ENCODE measurements around the gene ZBTB16.

ZBTB16 gene

DNA sequence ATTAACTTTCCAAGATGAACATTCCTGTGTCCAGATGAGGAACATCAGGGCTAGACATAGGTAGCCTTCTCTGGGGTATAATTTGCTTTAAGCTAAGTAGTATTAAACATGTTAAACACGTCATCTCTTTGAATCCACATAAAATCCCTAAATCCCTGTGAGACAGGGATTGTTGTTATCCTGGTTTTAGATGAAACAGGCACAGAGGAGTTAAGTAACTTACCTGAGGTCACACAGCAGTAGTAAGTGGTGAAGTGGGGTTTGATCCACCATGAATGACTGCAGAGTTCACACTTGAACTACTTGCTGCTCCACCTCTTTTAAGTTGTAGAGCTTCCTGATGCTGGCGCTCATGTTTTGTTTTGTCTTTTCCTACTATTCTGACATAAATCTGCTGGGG is 154.1 kb downstream of the ZBTB16 start:
- DNase-seq: no peak

DNA sequence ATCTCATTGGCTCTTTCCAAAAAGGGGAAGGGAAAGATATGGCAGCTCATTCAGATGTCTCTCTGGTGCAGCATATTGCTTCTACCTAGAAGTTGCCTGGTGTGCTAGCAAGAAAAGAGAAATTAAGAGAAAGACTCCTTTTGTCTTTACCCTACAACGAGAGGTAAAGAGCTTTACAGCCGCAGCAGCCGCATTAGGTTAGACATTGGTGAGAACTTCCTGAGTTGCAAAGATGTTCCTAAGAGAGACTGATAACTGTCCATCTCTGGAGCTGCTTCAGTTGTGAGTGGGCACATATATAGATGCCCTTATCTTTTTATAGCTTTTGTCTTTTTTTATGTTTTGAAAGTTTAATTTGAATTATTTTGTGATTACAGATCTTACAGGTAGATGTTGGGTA is 155.9 kb downstream of the ZBTB16 start:
- DNase-seq: no peak

DNA sequence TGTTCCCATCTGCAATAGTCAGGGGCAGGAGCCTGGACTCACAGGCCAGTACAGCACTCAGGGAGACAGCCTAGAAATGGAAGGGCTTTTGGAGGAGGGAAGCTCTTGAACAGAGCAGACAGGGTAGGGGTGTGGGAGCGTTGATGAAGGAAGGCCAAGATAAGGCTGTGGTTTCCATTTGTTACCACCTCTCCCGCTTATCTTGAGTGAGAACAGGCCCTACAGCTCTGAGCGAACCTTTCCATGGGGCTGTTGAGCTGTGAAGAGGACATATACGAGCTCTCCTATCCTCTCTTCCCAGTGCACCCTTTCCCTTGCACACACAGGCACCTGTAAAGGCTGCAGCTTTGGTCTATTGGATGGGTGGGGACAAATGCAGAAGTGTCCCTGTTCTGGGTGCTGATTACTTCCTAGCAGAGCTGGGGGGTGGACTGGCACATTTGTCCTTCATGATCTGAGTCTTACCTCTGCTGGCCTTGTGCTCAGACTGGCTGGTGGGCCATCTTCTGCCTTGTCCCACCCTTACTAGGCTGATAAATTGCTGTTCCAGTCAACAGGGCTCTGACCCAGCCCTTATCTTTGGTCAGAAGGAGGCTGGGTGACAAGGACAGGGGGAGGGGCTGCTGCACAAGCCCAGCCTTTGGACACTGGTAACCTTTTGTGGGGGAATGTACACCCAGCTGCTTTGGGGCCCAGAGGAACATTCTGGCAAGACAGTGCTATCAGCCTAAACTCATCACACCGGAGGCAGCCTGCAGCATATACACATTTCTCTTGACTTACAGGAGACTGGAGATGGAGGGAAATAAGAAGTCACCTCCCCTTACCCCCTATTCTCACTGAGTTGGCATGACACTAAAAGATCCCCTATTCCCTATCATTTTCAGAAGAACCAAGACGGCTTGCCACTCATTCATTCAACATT is 156.6 kb downstream of the ZBTB16 start:
- no peak for DNase-seq

DNA sequence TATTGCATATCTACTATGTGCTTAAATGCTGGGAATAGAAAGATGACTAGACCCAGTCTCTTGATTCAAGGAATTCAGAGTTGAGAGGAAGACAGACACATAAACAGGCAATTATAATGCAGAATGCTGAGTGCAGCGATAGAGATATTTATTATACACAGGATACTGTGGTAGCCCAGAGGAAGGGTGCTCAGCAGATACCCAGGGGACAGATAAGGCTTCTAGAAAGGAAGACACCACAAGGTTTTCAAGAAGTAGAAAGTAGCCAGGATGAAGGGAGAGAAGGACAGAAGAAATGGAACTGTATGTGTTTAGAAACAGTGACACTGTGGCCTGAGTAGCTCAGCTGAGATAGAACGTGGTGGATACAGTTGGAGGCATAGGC is 157.3 kb downstream of the ZBTB16 start:
- no peak for DNase-seq

DNA sequence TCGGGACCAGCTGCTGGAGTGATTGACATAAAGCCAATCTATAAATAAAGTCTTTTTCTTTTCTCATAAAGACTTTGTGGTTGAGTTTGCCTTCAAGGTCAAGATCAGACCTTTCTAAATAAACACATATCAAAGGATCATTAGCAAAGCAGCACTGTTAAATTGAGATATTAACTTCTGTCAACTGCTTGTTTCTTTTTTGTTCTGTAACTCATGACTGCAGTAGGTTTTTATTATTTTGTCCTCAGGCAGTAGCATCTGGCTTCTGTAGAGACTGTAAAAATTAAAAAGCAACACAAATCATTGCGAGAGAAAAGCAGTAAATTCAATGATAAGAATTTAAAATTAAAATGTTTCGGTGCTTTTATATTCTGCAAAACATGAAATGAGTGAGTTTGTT is 159.0 kb downstream of the ZBTB16 start:
- DNase-seq: no peak

DNA sequence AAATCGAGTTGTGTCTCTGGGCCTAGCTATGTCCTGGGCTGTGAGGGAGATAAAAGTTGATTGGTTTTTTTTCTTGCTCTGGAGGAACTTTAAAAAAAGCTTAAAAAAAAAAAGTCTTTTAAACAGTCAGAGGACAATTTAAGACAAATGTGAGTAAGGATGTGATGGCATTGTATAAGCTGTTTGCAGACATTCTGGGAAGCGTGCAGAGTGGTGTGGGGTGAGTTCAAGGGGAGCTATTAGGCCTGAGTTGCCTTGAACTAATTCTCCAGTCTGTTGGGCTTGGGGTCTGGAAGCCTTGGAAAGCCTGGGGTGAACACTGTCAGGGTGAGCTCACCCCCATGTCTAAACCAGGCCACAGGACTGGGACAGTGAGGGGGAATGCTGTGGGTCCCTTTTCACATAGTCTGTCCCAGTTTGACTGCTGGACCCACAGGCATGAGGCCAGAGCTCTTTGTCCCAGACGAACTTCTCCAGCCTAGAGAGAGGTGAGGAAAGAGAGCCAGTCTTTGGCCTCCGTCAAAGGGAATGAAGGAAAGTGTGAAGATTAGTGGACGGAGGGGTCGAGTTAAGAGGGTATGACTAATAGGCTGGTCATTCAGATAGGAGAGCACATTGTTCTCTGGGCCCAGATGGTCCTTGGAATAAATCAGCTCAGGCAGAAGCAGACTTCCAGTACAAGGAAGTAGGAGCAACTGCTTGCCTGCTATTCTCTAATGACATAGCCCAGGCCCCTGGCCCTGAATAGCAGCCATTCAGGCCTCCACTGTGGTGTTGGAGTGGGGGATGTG is 160.2 kb downstream of the ZBTB16 start:
- peak in 3 of 14 donors; percentile 12 to 68 (median 48) for DNase-seq

DNA sequence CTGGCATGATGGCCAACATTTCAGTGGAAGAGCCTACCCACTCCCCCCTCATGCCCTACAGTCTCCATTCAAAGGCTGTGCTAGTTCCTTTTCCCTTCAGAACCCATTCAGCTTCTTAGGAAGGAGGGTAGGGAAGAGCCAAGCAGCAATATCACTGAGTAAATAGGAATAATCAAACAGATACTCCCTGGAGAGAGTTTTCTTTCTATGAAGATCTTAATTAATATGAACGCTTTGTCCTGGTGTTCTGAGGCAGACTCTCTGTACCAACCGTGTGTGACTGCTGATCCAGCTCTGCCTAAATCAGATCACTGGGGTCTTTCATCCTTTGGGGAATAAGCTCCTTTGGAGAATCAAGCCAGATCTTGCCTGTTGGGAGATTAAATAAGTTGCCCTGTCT is 161.5 kb downstream of the ZBTB16 start:
- no peak for DNase-seq

DNA sequence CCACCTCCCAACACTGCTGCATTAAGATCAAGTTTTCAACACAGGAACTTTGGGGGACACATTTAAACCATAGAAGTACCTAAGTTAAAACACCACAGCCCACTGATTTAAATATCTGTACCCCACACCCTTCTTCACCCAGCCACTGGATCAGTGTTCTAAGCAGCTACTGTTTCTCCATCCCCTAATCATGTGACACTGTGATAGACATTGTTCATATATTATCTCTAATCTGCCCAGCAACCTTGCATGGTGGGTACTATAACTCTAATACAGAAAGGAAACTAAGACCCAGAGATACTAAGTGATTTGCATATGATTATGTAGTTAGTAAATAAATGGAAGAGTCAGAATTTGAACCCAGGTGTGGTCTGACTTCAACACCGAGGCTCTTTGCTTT is 166.2 kb downstream of the ZBTB16 start:
- no peak for DNase-seq

DNA sequence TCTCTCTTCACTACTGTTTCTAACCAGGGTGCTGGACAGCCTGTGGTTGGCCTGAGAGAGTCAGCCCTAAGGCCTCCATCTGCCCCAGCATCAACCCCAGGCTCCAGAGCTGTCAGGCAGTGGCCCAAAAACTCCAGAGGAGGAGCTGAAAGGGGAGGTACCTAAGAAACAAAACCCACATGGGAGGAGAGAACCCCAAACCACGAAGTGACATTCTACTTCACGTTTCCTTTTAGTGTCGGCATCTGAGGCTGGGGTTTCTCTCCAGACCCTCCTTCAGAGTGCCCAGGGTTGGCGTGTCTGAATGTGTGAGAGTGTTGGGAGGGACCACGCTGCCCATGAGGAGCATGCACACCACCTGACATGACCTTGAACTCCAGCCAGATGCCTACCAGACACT is 166.8 kb downstream of the ZBTB16 start:
- DNase-seq: no peak

DNA sequence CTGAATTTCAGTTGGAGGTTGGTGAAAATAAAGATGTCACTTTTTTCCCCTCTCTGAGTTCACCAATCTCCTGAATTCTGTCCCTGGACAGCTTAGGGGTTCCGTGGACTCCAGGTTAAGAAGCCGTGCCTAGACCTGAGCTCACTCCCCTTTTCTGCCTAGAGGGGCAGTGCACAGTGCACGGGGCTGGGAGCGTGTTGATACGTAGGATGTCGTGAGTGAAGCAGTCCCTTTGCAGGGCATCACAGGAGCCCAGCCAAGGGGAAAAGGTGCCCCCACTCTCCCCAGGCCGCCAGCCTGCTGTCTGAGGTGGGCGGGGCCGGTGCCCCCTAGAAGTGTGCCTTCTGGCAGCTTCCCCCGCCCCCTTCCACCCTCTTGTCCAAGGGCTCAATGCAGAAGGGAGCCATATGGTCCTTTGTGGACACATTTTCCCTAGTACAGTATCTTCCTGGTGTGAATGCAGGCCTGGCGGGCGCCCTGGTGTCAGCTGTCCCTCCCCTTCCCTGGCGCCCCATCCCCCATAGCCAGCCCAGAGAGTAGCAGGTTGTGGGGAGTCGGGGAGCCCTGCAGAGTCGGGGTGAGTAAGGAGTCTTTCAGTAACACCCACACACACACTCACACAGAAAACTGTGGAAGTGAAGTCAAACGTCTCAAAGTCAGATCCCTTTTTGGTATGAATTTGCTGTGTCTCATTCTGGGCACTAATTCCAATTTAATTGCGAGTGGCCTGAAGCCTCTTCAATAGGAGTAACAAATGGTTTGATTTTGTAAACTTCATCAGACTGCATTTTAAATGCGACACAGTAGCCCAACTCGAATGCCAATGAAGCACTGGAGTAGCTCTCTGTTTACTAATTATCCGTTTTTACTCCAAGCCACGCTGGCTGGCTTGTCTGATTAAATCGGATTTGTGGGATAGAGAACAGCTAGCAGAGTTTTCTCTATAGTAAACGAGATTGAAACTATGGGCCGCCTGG is 169.2 kb downstream of the ZBTB16 start:
- DNase-seq: peak in 9 of 14 donors; percentile 15 to 64 (median 27)

DNA sequence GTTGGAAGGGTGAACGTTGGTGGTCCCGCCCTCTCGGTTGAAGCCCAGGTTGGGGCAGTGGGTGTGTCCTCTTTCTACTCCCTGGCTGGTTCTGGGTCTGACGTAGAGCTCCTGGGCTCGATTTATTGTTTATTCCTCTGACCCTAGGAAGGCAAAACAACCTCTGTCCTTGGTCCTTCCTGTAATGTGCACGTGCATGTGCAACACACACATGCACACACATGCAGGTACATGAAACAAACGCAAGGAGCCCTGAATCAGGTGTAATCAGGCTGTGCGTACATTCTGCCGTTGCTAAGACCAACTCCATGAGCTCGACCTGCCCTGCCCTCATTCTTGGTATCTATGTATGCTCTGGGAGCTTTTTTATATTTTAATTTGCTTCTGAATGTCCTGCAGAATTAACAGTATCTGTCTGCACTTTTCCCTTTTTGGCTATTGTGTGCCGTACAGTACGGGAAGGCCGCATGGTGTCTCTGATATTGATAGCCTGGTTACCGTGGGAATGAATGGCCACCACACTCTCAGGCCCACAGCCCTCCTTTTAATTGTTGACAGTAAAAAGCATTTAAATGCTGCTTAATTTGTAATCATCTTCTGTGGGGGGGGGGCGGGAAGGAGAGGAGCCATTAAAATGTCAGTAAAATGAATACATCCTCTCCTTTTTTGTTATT is 170.7 kb downstream of the ZBTB16 start:
- no peak for DNase-seq

DNA sequence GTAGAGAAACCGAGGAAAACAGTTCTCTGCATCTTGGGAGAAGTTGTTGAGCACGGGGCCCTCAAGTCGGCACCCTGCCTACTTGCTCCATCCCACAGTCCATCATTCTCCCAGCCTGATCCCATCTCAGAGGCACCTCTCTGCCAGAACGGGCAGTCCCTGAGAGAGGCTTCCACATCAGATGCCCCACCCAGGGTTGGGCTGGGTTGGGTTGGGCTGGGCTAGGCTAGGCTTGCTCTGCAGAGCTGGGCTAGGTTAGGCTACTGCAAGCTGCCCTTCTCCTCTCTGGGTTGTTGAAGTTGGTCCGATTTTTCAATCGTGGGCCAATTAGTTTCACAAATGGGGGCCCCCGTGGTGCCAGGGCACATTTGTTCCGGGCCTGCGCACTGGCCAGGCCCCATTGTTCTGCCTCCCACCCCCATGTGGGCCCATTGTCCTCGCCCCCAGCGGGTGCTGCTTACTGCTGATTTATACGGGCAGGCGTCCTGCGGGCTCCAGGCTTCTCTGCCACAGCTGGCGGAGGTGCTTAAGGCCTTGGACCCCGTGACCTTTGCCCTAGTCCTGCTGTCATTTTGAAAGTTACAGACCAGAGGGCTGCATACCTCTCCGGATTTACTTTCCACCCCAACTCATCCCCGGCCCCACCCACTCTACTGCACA is 173.0 kb downstream of the ZBTB16 start:
- DNase-seq: peak in 1 of 14 donors; percentile 18

DNA sequence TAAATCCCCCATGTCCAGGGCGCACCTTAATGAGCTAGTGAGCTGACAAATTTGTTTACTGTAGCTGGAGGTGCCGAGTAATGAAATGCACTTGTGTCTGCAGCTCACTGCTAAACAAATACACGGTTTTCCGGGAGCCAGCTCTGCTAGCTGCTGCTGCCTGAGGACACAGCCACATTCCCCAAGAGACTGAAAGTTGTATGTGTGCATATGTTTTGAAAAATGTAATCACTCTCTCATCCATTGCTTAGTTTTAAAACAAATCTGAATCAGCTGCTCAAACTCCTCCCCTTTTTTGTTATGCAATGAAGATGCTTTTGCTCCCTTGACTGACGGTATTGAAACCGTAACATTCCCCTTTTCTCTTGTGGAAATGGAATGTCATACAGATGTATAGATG is 174.2 kb downstream of the ZBTB16 start:
- DNase-seq: no peak

DNA sequence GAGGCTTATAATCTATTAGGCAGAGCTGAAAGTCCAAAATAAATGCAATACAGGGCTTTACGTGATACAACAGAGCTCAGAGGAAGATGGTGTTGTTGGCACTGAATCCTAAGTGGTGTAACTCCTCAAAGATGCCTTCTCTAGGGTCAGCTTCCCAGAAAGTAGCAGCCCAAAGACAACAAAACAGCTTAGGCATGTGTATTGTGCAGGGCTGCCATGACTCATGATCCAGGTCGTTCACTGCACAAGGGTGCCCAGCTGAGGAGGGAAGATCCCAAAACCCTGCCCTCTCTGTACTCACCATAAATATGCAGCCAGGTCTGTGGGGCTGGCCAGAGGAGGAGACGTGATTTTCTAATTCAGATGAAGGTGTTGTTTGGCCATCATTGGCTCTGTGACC is 177.3 kb downstream of the ZBTB16 start:
- DNase-seq: no peak

DNA sequence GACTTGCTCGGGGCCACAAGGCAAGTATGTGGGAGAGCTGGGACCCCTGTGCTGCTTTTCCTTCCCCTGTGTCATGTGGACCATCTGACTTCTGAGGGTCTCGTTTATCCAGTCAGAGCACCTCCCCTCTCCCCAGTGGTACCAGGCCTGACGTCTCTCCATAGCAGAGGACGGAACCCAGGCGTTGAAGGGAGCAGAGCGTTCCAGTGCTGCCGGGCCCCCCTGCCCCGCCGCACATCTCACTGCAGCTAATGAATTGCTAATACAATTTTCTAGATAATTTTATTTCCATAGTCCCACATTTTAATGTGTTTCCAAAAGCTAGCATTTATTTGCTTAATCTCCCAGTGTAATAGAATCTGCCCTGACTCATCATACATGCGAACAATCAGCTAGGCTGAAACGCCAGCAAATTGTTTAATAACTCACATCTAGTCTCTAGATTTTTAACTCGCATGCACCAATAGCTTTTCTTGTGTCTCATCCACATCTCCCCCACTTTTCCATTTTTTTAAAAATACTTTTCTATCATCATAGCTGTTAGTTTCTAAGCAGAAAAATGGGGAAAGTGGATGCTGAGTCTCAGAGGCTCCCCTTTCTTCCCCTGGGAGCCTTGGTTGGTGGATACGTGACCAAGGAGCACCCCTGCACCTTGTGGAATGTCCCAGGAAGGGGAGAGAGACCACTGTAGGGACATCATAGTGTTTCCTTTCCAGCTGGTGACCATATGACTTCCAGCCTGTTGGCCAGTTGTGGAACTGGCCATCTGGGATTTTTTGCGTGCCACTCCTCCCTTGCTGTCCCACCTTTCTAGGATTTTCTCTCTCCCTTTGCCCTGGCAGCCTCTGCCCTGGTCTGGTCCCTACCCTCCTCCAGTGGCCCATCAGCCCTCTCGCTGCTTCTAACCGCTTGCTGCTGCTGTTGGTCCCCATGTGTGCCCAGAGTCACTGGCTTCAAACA is 178.1 kb downstream of the ZBTB16 start:
- no peak for DNase-seq

DNA sequence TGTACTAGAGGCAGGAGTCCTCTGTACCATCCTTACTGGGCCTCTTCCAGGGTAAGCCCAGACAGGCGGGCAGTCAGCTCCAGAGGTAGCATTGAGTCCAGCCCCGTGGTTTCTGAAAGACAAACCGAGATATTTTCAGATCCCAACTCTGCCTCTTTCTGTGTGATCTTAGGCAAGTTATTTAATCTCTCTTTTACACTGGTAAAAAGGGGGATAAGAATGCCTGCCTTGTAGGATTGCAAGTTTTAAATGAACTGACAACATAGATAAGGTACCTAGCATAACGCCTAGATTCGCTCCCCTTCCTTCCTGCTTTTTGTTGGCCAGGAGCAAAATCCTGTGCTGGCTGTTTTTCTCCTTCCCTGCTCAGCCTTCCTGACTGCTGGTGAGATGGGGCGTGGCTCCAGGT is 180.2 kb downstream of the ZBTB16 start:
- DNase-seq: no peak

DNA sequence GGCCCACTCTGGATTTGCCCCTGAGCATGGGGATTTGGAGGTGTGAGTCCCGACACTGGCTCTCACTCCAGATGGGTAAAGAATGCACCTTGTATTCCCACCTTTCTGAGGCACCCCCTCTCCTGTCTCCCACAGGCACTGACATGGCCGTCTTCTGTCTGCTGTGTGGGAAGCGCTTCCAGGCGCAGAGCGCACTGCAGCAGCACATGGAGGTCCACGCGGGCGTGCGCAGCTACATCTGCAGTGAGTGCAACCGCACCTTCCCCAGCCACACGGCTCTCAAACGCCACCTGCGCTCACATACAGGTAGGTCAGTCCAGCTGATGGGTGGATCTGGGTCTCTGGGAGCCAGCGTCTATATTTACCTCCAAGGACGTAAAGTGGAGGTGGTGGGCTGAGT is 182.5 kb downstream of the ZBTB16 start:
- no peak for DNase-seq

DNA sequence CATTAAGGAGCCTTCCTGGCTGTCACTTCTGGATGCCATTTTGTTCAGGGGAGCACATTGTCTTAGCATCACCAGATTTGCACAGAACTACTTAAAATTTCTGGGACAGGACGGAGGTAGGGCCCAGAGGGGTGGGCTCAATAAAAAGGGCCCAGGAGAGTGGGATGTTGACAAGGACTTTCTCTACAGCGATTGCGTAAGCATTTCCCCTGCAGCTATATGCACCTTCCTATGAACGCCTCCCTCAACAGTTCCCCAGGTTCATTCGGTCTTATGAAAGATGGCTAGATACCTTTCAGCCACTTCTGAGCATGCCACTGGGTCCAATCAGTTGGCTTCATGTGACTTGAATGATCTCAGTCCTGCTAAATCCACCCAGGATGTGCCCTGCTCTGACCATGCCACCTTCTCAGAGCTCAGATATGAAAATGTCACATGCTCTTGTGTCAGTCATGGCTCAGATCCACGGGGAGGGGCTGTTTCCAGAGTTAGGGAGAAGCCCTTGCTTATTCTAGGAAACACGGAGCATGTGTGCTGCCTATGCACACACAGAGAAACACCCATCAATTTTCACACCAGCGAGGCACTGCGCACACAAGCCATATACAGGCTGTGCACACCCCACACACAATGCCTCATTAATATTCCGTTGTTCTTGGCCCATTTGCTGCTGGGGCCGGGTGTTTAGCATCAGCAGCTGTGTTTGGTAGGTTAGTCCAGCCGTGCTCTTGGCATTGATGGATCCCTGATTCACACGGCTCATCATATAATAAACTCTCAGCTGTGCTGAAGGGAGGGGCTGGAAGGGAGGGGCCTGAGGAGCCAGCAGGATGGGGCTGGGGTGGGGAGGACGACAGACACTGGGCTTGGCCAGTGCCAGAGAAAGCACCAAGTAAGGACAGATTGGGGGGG is 184.2 kb downstream of the ZBTB16 start:
- DNase-seq: peak in 3 of 14 donors; percentile 10 to 46 (median 24)

All from C1 segment of cervical spinal cord (tissue), 14 donors.